MCF 10A (cell line): ENCODE measurements around the gene PTPRN2. TPM values are rescaled to one million over a fixed set of nuclear protein-coding genes. Genes with fewer than 3 reads are reported as not detected.

ENCODE experiments used
- BruUV-seq: library from RNA; stranded (reverse); fragments of 400-500 nt; replicated peaks from 2 replicates; lab custom pipeline; 2021; lab: Mats Ljungman, UMichigan
- CTCF ChIA-PET: fragments of 300-600 bp; sonication (Branson Sonifier 250); formaldehyde crosslinking; extraction: SDS; loops from one replicate; lab custom pipeline; 2021; ENCODE audit warnings: antibody characterized with exemption, inconsistent platforms; lab: Yijun Ruan, JAX
- POLR2A ChIA-PET: fragments of 300-600, 350-650 bp; sonication (Branson Sonifier 250); formaldehyde crosslinking; extraction: SDS; loops from one replicate; lab custom pipeline; 2020; ENCODE audit warnings: antibody characterized with exemption, inconsistent platforms; lab: Yijun Ruan, JAX
- DNase-seq: peaks from one replicate; pipeline ENCODE4 v3.0.0-alpha.2; 2018; ENCODE audit not compliant: unreplicated experiment
- H3K27ac Mint-ChIP-seq: one replicate; pipeline ENCODE4 v1.8.0; 2022; ENCODE audit warnings: mild to moderate bottlenecking, low read depth, mixed read lengths; ENCODE audit not compliant: unreplicated experiment
- H3K27me3 Mint-ChIP-seq: one replicate; pipeline ENCODE4 v1.8.0; 2022; ENCODE audit warnings: mixed read lengths; ENCODE audit not compliant: insufficient read depth, unreplicated experiment
- H3K36me3 Mint-ChIP-seq: one replicate; pipeline ENCODE4 v1.8.0; 2022; ENCODE audit warnings: mild to moderate bottlenecking, moderate library complexity, mixed read lengths; ENCODE audit not compliant: insufficient read depth, unreplicated experiment
- H3K4me1 Mint-ChIP-seq: one replicate; pipeline ENCODE4 v1.8.0; 2022; ENCODE audit warnings: mixed read lengths; ENCODE audit not compliant: insufficient read depth, unreplicated experiment
- H3K4me3 Mint-ChIP-seq: one replicate; pipeline ENCODE4 v1.8.0; 2022; ENCODE audit warnings: mild to moderate bottlenecking, moderate library complexity, mixed read lengths; ENCODE audit not compliant: unreplicated experiment
- H3K9me3 Mint-ChIP-seq: one replicate; pipeline ENCODE4 v1.8.0; 2022; ENCODE audit warnings: mixed read lengths; ENCODE audit not compliant: unreplicated experiment
- intact Hi-C: fragments of 100-400 bp; cut with micrococcal nuclease; formaldehyde crosslinking; loops from 2 replicates; pipeline ENCODE4 v1.14.1; 2022
- total RNA-seq: library from RNA; stranded (reverse); gene quantifications from 2 replicates; pipeline ENCODE4 v1.2.3, GENCODE V29; 2022
- TF ChIP-seq, protein P1 (sequence below): fragments of 200-600 bp; IDR thresholded peaks from one replicate; pipeline ENCODE4 v1.8.0; 2022; ENCODE audit warnings: antibody characterized with exemption, mild to moderate bottlenecking; ENCODE audit not compliant: unreplicated experiment

Gene PTPRN2
- total RNA-seq, 1 experiment from 2014 or later = 4.5 TPM

DNA sequence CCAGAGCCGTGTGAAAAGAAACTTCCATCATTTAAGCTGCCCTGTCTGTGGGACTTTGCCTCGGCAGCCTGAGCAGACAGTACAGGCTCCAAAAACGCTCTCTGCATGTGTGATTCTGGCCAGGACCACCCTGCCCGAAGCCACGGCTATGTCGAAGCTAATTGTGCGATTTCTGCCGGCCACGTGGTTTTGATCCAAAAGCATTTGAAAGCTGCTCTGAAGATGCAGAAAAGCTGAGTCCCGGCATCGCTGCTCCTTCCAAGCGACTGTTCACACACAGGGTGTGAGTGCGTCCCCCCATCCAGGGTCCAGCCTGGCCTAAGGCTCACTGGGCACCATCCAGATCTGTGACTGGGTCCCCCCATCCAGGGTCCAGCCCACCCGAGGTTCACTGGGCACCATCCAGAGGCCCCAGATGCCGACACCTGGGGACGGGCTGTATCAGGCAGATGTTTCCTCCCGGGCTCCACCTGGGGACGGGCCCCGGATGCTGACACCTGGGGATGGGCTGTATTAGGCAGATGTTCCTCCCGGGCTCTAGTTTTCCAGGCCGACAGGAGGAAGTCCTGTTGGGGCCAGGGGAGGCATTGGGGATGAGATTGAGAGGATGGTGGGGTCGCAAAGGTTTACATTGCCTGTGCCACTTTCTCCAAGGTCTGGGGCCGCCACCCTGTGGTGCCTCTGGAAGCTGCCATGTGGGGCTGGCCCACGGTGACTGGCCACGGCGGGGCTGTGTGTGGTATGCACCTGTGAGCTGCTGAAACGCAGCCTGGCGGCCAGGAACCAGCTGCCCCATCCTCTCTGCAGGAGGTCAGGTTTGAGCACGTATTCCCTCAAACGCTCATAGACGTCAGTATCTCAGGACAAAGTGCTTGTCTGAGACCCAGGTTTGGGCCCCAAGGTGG is 723.5 kb downstream of the PTPRN2 start:
- H3K27ac Mint-ChIP-seq = no peak overlapping the region
- no peaks in the 10 kb centered on the region for H3K9me3 Mint-ChIP-seq
- no TSS peak for BruUV-seq
- no peaks in the 10 kb centered on the region for H3K36me3 Mint-ChIP-seq
- H3K27me3 Mint-ChIP-seq = no peaks in the 10 kb centered on the region
- intact Hi-C loops = no loop called here
- H3K4me3 Mint-ChIP-seq = no peak overlapping the region
- H3K4me1 Mint-ChIP-seq = no peaks in the 10 kb centered on the region
- ChIA-PET POLR2A (no interaction called here), CTCF (interaction anchor here (0.7 kb wide), 1 partner anchor 92 kb away, joined by 3 read pairs; no protein-coding TSS in a partner anchor)
- DNase-seq = no peak
- TF ChIP-seq, protein P1, sequence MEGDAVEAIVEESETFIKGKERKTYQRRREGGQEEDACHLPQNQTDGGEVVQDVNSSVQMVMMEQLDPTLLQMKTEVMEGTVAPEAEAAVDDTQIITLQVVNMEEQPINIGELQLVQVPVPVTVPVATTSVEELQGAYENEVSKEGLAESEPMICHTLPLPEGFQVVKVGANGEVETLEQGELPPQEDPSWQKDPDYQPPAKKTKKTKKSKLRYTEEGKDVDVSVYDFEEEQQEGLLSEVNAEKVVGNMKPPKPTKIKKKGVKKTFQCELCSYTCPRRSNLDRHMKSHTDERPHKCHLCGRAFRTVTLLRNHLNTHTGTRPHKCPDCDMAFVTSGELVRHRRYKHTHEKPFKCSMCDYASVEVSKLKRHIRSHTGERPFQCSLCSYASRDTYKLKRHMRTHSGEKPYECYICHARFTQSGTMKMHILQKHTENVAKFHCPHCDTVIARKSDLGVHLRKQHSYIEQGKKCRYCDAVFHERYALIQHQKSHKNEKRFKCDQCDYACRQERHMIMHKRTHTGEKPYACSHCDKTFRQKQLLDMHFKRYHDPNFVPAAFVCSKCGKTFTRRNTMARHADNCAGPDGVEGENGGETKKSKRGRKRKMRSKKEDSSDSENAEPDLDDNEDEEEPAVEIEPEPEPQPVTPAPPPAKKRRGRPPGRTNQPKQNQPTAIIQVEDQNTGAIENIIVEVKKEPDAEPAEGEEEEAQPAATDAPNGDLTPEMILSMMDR = no peak

DNA sequence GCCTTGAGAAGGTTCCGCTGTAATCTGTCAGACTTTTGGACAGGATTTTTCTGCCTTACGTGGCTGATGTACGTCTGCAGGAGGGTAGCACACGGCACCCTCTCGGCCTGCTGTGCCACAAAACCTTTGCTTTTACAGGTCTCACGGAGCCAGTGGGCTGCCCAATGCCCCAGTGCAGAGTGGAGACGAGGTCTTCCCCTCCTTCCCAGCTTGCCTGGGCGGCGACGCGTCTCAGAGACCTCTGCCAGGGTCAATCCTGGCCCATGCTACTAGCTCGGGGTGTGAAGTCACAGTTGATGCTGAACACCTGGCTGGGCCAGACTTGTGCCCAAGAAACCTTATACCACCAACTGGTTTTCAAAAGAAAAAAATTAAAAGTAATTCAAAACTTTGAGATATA is 724.4 kb downstream of the PTPRN2 start:
- H3K27ac Mint-ChIP-seq = no peak overlapping the region
- POLR2A ChIA-PET = no interaction called here

DNA sequence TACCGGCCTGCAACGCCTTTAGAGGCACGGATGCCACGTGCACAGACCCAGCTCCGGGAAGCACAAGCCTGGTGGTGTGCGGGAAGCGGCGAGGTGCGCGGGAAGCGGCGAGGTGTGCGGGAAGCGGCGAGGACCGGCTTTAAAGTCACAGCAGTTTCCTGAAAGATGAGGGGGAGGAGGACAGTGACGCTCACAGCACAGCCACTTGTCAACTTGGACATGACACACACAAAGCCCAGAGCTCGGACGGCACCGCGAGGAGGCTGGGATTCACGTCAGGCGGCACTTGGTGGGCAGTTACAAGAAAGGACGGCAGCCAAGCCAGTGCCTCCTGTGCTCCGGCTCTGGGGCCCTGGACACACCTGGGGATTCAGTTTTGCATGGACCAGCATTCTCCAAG is 724.9 kb downstream of the PTPRN2 start:
- DNase-seq = no peak
- BruUV-seq = no TSS peak
- TF ChIP-seq, protein P1 = no peak
- POLR2A ChIA-PET = no interaction called here
- Mint-ChIP-seq H3K4me1 (no peaks in the 10 kb centered on the region), H3K27me3 (no peaks in the 10 kb centered on the region), H3K27ac (no peak overlapping the region), H3K9me3 (no peaks in the 10 kb centered on the region), H3K36me3 (no peaks in the 10 kb centered on the region), H3K4me3 (no peak overlapping the region)
- intact Hi-C loops = no loop called here
- CTCF ChIA-PET = no interaction called here

More for the DNA sequence above, 724.4 kb downstream of the PTPRN2 start:
- TF ChIP-seq, protein P1 = no peak
- Mint-ChIP-seq H3K4me1 (no peaks in the 10 kb centered on the region), H3K27me3 (no peaks in the 10 kb centered on the region), H3K9me3 (no peaks in the 10 kb centered on the region), H3K4me3 (no peak overlapping the region), H3K36me3 (no peaks in the 10 kb centered on the region)
- no peak for DNase-seq
- intact Hi-C loops = no loop called here
- BruUV-seq = no TSS peak
- CTCF ChIA-PET = interaction anchor here (0.7 kb wide), 1 partner anchor 91 kb away, joined by 3 read pairs; no protein-coding TSS in a partner anchor

DNA sequence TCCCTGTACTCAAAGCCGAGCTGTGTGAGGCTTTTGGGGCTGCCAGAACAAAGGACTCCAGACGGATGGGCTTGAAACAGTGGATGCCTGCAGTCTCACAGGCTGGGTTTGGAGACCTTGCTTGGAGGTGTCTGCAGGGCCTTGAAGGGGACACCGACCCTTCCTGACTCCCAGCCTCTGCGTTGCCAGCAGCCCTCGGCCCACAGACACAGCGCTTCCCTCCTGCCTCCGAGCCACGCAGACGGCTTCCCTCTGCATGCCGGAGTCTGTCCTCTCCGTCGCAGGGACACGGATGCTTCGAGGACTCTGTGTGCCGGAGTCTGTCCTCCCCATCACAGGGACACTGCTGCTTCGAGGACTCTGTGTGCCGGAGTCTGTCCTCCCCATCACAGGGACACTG is 726.1 kb downstream of the PTPRN2 start:
- no peaks in the 10 kb centered on the region for H3K36me3 Mint-ChIP-seq
- no peak overlapping the region for H3K27ac Mint-ChIP-seq
- no peak overlapping the region for H3K4me3 Mint-ChIP-seq
- CTCF ChIA-PET = no interaction called here
- no TSS peak for BruUV-seq
- H3K27me3 Mint-ChIP-seq = no peaks in the 10 kb centered on the region
- H3K4me1 Mint-ChIP-seq = no peaks in the 10 kb centered on the region
- DNase-seq = no peak
- no peaks in the 10 kb centered on the region for H3K9me3 Mint-ChIP-seq
- POLR2A ChIA-PET = no interaction called here
- intact Hi-C loops = no loop called here
- TF ChIP-seq, protein P1 = no peak
